ENCODE data around the gene ANP32B.
"Not testable (repeated sequence)": the region's sequence is repeated elsewhere in the genome, so short reads cannot be mapped to it uniquely, and the experiment has no call there.

Gene ANP32B

DNA sequence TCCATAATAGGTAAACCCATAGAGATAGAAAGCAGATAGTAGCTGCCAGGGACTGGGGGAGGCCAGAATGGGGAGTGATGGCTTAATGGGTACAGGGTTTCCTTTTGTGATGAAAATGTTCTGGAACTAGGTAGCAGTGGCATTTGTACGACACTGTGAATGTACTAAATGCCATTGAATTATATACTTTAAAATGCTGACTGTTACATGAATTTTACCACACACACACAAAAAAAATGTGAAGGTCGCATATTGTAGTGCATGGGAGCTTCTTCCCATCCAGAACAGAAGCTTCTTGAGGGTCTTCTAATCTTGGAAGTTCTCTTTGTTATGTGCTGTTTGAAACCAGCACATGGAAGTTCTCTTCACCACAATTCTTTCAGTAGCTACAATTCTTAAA is 19.9 kb upstream of the ANP32B start:
- DNase-seq (ENCODE audit: low read depth): no peak

DNA sequence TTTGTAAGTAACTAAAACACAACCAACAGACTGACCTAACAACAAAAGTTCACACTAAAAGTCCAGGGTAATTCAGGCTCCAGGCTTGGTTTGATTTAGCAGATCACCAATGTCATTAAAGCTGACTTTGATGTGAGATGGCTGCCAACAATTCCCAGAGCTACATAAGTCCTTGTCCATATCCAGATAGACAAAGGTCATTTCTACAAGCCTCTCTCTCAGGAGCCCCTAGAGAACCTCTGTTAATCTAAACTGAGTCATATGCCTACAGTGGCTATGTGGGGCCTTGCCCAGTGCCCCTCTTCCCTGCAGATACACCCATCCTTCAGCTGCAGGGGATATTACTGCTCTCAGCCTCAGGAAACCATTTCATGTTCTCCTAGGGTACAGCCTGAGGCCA is 18.2 kb upstream of the ANP32B start:
- no peak for DNase-seq (ENCODE audit: low read depth)

DNA sequence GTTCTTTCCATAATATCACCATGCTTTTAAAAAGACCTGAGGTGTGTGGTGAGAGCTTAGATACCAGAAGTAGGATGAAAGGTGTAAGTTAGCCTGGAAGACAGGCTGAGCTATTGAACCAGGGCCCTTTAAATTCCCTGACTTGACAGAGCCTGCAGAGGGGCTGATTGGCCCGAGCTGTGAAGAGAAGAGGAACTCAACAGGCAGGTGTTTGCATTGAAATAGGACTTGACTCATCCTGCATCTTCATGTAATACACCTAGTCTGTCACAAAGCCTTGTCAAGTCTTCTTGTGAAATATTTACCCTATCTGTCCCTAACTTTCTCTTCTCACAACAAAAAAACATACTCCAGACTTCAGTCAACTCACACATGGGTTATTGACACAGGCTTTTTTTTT is 16.6 kb upstream of the ANP32B start:
- no peak for DNase-seq (ENCODE audit: low read depth)

DNA sequence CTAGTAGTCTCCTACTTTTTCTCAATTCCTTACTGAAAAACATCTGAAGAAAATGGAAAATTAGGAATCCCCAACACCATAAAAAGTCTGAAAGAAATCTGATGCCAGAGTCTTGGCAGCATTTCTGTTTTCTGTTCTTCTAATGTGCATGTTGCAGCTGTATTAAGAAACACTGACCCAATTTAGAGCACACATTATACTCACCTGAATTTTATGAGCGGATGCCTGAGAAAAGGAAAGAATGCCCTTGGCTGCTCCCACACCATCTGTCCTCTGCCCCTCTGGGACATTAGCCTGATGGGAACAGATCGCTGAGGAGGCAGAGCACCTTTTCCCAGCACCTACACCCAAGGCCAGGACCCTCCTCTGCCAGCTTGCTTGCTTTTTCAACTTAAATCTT is 14.1 kb upstream of the ANP32B start:
- DNase-seq (ENCODE audit: low read depth): no peak

DNA sequence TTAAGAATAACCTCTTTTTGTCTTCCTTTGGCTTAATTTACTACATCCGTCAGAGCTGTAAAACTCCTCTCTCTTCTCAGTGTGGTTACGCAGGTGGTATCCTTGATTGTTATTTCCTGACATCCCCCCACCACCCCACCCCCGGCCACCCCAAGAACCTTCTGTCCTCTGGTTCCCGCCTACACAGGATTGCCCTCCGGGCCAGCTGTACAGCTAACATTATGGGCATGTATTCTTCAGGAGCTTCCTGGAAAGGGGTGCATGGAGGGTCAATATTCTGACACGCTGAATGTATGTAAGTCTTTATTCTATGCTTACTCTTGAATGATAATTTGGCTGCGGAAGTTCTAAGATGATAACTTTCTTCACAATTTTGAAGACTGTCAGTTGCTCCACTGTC is 13.0 kb upstream of the ANP32B start:
- no peak for DNase-seq (ENCODE audit: low read depth)

DNA sequence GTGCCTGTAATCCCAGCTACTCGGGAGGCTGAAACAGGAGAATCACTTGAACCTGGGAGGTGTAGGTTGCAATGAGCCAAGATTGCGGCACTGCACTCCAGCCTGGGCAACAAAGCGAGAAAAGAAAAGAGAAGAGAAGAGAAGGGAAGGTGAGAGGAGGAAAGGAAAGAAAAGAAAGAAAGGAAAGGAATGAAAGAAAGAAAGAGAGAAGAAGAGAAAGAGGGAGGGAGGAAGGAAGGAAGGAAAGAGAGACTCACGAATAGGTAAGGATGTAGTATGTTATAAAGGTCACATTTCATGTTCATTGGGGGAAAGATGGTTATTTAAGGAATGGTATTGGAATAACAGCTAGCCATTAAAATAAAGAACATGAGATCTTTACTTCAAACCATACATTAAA is 10.4 kb upstream of the ANP32B start:
- DNase-seq (ENCODE audit: low read depth): no peak

DNA sequence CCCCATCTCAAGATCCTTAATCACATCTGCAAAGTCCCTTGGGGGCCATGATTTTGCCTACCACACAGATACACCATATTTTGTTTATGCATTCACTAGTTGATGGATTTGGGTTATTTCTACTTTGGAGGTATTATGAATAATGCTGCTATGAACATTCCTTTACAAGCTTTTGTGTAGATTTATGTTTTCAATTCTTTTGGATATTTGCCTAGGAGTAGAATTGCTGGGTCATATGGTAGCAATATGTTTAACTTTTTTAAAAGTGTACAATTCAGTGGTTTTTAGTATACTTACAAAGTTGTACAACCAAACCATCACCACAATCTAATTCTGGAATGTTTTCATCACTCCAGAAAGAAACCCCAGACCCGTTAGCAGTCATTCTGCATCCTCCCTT is 7.8 kb upstream of the ANP32B start:
- no peak for DNase-seq (ENCODE audit: low read depth)

DNA sequence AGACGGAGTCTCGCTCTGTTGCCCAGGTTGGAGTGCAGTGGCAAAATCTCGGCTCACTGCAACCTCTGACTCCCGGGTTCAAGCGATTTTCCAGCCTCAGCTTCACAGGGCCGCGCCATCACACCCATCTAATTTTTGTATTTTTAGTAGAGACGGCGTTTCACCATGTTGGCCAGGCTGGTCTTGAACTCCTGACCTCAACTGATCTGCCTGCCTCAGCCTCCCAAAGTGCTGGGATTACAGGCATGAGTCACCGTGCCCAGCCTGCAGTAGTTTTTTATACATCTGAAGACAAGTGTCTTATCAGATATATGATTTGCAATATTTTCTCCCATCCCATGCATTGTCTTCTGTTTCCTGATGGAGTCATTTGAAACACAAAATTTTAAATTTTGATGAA is 6.5 kb upstream of the ANP32B start:
- not testable (repeated sequence) for DNase-seq (ENCODE audit: low read depth)

DNA sequence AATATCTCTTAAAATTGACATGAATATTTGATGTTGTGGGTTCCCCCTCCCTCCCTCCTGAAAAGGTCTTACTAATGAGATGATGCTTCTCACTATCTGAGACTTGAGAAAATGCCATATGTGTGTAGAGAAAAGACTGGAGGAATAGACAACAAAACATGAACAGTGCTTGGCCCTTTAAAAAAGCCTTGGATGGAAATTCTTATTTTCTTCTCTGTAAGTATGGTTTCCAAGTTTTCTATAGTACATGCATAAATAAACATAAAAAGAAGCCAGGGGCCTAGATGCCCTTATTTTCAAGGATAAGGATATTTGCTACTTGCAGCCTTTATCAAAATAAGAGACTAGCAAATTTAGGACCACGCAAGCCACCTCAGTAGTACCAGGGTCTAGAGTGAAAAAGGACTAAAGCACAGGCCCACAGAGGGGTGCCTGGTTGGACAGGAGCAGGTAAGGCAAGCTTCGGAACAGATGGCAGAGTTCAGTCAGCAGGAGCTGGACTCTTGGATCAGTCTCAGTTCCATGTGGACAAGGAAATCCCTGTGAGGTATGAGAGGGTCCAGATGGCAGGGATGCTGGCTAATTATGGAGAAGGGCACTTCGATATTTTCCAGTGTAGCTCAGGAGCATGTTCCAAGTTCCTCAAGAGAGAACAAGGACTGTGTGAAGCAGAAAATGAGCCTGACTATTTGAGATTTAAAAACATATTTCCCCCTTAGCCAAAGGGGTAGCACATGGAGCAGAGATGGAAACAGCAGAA is 4.6 kb upstream of the ANP32B start:
- no peak for DNase-seq (ENCODE audit: low read depth)

DNA sequence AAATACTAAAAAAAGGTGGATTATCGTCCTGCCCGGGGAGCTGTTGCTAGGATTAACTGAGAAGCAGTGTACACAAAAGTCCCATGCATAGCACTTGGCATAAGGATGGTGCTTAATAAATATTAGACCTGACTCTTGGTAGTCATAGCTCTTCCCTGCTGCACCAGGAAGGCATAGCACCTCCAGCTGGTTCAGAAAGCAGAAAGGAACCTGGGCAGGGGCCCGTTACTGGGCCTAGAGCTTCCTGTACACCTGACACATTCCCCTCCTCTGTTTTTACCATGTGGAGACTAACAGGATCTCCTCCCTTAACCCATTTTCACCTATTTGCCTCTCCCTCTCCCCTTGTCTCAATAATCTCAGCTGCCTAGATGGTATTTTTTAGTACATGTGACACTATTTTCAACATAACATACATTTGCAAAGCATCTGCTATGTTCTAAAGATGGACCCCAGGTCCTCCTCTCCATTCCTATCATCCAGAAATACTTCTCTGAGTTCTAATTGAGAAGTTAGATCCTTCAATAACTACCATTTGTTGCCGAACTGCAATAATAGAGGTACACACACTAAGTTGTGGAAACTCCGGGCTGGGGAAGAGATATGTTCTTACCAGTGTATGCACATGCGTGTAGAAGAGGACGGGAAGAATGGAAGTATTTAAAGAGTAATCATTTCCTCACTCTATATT is 3.2 kb upstream of the ANP32B start:
- DNase-seq (ENCODE audit: low read depth): no peak

DNA sequence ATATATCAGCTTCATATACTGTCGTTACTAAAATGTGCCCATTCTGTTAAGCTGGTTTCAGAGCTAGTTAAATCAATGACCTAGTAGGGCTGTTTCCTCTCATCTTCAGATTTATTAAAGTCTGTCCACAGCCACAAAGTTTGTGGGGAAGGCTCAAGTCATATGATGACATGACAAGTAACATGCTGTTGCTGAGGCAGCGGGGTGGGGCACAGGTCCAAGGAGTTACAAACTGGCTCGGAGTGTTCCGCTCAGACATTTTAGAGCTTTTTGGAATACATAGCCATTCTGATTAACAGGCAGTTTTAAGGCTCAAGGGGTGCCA is 2.7 kb upstream of the ANP32B start:
- no peak for DNase-seq (ENCODE audit: low read depth)

DNA sequence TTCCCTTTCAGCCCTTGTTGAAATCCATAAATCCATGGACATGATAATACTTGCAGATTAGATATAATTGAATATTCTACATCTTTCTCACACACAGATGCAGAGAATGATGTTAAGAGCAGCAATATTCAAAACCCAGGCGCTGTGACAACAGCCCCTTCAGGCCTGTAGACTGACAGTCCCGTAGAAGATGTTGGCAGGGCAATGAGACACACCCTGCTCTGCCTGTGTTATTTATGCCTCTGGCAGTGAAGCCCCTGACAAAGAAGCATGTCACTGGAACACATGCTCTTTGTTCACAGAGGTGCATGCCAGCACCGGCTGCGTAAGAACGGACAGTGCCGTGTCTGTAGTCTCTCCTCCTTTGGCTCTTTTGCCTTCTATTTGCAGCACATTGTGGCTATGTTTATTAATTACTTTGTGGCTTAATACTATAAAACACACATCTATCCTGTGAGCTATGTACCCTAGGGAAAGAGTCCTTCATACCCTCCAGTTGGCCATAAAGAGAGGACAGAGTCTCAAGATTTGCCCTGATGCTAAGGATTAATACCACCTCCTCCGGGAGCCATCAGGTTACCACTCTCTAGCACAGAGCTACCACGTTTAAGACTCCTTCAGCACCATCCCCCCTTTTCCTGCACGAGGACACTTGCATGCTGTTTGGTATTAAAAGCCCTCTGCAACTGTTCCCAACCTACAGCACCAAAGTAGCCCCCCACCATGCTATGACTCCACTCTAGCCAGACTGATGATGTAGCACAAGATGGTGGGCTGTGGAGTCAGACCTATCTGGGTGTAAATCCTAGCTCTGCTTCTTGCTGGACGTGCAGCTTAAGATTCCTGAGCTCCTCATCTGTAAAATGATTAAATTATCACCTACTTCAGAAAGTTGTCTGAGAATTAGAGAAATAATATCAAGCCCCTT is 2.0 kb upstream of the ANP32B start:
- DNase-seq (ENCODE audit: low read depth): no peak

DNA sequence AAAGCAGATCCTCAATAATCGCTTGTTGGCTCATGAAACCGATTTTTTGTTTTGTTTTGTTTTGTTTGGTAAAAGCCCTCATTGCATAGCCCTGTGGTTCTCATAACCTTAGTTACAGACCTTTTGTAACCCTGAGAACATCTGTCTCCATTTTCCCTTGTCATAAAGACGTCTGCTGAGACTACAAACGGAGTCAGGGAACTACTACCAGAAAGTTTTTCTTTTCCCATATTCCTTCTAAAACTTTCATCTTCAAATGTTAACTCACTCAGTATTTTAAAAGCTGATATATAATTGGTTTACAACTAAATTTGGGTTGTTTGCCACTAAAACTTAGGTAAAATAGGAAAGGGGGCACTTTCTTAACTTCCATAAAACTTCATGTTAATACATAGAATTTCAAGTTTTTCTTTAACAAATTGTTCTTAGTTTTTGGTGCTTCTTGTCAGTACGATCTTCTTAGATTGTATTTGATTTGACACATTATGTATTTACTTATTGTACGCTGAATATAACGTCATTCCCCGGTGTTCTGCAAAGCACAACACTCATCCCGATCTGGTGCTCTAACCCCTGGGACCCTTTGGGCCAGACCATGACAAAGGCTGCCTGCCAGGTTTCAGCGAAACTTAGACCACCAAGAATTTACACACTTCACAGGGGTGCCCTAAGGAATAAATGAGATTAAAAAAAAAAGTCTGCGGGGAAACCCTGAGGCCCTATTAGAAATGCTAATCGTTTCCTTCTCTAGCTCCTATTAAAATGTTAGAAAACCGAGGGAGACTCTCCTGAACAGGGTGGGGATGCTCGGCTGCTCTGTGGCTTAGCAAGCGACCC is 1.1 kb upstream of the ANP32B start:
- DNase-seq (ENCODE audit: low read depth): no peak

DNA sequence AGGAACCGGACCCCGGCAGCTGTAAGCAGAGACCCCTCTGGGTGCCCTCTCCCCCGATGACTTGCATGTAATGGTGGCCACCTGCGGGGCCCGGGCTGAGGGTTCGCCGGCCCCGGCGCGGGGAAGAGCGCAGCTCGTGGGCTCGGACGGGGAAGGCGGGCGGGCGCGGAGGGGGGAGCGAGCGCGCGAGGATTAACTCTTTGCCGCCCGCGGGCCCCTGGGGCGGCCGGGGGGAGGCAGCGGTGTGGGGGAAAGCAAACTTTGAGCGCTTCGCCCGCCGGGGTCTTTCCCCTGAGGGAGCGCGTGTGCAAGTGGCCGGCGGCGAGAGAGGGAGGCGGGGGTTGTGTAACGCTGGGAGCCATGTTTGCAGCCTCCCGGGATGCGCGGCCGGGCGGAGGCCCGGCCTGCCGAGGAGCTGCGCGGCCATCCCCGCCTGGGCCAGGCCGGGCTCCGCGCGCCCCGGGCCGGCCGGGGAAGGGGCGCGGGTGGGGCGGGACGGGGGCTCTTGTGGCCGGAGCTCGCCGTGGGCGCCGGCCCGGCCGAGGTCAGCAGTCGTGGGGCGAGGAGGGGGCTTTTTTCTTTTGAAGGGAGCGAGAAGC is 547 bp downstream of the ANP32B start:
- peak; percentile 59 for DNase-seq (ENCODE audit: low read depth)

DNA sequence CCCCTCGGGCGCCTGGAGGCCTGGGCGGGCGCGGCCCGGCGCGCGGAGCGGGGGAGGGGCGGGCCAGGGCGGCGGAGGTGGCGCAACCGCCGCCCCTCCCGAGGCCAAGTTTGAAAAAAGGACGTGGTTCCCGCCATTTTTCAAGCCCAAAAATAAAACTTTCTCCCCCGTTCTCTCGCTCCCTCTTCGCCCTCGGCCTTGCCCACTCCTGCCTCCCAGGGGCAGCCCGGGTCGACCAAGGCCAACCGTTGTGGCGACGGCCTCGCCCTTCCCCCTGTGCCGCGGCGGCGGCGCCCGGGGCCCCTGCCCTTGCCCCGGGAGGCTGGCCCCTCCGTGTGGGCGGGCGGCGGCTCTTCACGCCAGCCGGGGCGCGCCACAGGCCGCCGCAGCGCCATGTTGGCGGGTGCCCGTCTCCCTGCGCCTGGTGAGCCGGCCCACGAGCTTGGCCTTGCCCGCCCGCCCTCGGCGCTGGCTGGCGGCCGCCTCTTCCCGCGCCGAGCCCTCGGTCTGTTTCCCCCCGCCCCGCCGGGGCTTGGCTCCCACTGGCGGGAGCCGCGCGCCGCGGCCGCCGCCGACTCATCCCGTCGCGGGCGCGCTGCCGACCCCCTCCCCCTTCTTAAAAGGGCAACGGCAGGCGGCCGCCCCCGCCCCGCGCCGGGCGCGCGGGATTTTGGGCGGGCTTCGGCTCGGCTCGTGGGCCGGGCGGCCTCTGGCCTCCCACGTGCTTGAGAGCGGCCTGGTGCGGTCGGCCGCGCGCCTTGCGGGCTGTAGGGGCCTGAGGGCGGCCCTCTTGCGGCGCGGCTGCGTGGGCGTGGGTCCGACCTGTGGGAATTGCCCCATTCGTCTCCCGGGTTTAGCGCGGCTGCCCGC is 1.3 kb downstream of the ANP32B start:
- peak; percentile 68 for DNase-seq (ENCODE audit: low read depth)

DNA sequence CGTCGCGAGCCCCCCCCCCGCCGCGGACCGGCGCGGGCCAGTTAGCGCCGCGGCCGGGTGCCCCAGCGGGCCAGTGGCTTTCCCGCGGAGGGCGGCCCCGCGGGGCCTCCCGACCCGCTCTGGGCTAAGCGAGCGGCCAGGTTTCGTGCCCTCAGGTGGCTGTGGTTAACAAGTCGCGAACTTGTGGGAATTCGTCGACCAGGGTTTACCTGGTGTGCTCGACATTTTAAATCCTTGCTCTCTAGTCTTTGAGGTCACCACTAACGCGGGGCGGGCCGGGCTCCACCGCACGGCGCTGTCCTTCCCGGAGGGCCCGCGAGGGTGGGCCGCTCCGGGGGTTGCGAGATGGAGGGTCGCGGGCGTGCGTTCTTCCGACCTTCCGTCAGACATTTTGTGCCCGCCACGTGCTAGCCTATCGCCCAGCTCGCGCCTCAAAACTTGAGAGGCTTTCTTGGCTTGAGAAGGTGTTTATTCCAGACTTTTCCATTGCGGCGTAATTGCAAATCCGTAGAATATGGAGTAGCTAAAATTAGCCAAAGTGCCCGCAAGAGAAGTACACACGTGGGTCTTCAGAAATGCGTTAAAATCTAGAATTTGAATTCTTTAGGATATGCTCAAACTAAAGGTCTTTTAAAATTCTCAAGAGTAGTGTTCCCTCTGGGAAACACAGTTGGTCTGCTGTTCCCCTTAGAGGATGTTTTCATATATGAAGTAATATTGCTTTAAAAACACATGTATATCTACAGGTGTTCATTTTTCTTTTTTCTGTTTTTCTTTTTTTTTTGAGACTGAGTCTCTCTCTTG is 2.1 kb downstream of the ANP32B start:
- peak; percentile 25 for DNase-seq (ENCODE audit: low read depth)

DNA sequence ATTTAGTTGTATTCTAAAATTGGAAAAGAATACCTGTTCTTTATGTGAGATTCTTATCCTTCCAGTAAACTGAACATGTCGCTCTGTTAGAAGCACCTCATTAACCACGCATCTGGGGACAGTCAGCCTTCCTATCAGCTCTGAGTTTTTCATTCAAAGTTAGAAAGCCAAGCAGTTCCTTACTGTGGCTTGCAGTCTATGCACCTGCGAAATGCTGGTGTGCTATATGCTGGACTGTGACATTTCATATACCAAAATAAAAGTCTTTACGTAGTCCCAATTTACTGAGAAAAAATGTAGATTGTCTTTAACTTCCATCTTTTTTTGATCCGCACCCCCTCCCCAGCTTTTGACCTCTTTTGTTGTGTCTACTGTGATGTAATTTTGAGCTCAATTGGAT is 4.3 kb downstream of the ANP32B start:
- DNase-seq (ENCODE audit: low read depth): no peak

DNA sequence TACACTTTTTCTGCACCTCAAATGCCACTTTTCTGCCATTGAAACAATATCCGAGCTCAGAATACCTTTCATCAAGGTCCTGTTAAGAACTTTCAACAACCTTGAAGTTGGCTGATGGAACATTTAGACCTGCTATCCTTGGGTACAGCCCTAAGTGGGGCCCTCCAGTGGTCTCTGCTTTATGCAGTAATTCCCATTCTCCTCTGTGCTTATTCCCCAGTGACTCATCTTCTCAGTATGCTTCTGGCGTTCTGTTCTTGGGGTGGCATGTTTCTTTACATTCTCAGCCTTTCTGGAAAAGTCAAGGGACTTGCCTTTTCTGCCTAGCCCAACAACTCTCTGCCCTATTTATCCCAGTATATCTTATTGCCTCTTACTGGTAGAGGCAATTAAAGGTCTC is 7.1 kb downstream of the ANP32B start:
- DNase-seq (ENCODE audit: low read depth): no peak

DNA sequence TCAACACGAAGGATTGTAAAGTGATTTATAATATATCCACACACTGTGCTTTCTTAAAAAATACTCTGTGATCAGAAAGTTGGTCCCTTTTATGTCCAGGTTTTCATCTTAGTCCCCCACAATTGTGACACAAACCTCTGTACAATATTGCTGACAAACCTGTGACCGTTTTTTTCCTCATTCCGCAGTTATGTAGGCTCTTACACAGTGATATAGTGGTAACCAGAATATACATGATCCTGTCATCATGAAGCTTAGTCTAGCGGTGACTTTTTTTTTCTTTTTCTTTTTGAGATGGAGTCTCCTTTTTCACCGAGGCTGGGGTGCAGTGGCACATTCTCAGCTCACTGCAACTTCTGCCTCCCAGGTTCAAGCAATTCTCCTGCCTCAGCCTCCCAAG is 8.7 kb downstream of the ANP32B start:
- DNase-seq (ENCODE audit: low read depth): no peak

DNA sequence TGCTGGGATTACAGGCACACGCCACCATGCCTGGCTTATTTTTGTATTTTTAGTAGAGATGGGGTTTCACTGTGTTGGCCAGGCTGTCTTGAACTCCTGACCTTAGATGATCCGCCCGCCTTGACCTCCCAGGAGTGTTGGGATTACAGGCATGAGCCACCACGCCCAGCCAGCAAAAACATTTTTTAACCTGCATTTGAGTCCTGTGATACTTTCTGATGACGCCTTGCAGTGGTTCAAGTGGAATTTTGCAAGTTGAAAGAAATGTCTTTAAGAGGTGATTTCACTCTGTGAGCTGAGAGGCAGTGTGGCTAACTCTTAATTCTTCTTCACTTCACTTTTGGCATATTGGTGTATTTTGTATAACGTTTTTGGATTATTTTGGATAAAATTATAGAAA is 9.1 kb downstream of the ANP32B start:
- DNase-seq (ENCODE audit: low read depth): no peak
